HUES6 (cell line): ENCODE measurements around the gene ARFGAP3.

Experiments used
- H3K27ac ChIP-seq: 2 replicates; pipeline ENCODE4 v1.7.0; 2013; ENCODE audit warnings: low read depth, mild to moderate bottlenecking, low read length, inconsistent platforms
- H3K27me3 ChIP-seq: 2 replicates; pipeline ENCODE4 v1.6.1; 2013; ENCODE audit warnings: low read length; ENCODE audit not compliant: control insufficient read depth, insufficient read depth
- H3K36me3 ChIP-seq: 2 replicates; pipeline ENCODE4 v1.6.1; 2013; ENCODE audit warnings: low read length; ENCODE audit not compliant: control insufficient read depth, insufficient read depth
- H3K4me1 ChIP-seq: 2 replicates; pipeline ENCODE4 v1.6.1; 2013; ENCODE audit warnings: low read length; ENCODE audit not compliant: control insufficient read depth, insufficient read depth
- H3K4me3 ChIP-seq: 2 replicates; pipeline ENCODE4 v1.5.1; 2013; ENCODE audit warnings: low read depth, low read length
- H3K9ac ChIP-seq: one replicate; pipeline ENCODE4 v1.6.1; 2013; ENCODE audit warnings: mild to moderate bottlenecking, low read length
- H3K9me3 ChIP-seq: 2 replicates; pipeline ENCODE4 v1.6.1; 2013; ENCODE audit warnings: low read depth, low read length; ENCODE audit not compliant: control insufficient read depth, insufficient read depth

The ARFGAP3 gene, protein sequence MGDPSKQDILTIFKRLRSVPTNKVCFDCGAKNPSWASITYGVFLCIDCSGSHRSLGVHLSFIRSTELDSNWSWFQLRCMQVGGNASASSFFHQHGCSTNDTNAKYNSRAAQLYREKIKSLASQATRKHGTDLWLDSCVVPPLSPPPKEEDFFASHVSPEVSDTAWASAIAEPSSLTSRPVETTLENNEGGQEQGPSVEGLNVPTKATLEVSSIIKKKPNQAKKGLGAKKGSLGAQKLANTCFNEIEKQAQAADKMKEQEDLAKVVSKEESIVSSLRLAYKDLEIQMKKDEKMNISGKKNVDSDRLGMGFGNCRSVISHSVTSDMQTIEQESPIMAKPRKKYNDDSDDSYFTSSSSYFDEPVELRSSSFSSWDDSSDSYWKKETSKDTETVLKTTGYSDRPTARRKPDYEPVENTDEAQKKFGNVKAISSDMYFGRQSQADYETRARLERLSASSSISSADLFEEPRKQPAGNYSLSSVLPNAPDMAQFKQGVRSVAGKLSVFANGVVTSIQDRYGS

DNA sequence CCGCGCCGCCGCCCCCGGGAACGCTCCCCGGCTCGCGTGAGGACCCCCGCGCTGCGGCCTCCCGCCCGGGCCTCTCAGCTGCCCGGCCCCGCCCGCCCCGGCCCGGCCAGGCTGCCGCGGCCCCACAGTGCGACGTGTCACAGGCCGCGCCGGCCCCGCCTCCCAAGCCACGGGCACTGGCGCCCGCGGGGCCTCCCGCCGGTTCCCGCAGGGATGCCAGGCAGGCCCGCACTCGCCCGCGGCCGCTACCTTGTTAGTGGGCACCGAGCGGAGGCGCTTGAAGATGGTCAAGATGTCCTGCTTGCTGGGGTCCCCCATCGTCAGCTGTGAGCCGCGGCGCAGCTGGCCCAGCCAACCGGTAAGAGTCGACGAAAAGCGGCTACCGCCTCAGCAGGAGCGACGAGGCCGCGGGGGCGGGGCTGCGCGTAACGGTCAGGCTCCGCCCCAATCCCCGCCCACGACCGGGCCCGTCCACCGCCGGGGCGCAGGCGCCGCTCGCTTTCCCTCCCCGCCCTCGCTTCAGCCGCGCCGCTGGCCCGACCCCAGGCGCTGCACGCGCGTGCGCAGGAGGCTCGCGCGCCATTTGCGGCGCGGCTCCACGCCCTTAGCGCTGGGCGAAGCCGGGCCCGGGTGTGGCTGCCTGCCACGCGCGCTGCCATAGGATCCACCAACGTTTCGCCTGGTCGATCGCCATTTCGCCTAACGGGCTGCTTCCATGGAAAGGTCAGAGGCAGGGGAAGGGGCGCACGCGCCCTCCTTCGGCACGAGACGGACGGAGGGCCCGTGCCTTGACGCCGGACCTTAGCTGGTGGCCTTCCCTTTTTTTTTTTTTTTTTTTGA, at the start of gene ARFGAP3:
TSS of gene ARFGAP3 (minus strand) at position 409 of the 840 bp plus-strand sequence. CDS start at position 318, 91 bp downstream.
- peak within 1 kb of the TSS; percentile 90 for H3K4me3 ChIP-seq
- no peaks in the 10 kb centered on the region for H3K4me1 ChIP-seq
- peak within 1 kb of the TSS; percentile 60; the same call in 1 of the 2 replicates for H3K27ac ChIP-seq
- H3K9me3 ChIP-seq, result peaks cover 3% of the 10 kb centered on the region; the same call in 1 of the 2 replicates
- H3K27me3 ChIP-seq, result peaks cover 15% of the 10 kb centered on the region
- no peaks in the 10 kb centered on the region for H3K36me3 ChIP-seq
- H3K9ac ChIP-seq, result peak within 1 kb of the TSS; percentile 83

DNA sequence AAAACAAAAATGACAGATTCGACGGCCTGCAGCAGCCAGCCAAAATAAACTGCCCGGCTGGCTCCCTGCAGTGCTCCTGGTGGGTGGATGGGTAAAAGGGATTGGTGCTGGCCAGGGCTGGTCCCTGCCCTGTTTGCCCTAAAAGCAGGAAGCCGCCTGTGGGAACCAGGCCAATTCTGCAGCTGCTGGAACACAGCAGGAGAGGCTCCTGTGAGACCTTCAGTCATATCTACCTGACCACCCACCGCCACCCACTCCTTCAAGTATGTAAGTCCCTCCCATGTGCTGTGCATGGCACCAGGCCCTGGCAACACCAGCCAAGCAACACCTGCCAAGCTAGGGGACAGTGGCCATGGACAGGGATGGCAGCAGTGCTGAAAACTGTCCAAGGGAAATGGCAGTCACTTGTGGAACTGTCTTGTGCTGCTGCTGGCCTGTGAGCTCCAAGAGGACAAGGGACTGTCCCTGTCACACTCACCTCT, 48.7 kb upstream of the ARFGAP3 start:
- Histone ChIP-seq H3K36me3 (peaks cover 31% of the 10 kb centered on the region; the same call in 1 of the 2 replicates), H3K27ac (no peak overlapping the region), H3K9me3 (no peaks in the 10 kb centered on the region), H3K4me3 (no peak overlapping the region), H3K4me1 (peaks cover 4% of the 10 kb centered on the region; the same call in 1 of the 2 replicates), H3K27me3 (no peaks in the 10 kb centered on the region), H3K9ac (no peak overlapping the region)

DNA sequence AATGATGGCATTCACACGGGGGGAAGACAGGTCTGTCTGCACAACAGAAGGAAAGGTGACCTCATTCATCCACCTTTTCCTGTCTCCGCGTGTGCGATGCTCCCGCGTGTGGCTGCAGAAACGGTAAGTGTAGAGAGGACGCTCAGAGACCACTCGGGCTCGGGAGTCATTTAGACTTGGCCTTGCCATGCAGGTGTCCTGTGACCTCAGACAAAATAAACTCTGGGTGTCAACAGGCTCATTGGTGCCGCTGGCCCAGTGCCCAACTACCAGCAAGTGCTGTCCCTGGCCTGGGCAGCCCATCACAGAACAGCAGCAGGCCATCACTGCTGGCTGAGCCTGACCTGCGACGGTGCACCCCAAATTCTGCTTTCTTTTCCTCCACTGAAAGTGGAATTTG, 48.1 kb upstream of the ARFGAP3 start:
- Histone ChIP-seq H3K36me3 (peaks cover 28% of the 10 kb centered on the region; the same call in 1 of the 2 replicates), H3K27ac (no peak overlapping the region), H3K4me1 (peaks cover 4% of the 10 kb centered on the region; the same call in 1 of the 2 replicates), H3K4me3 (no peak overlapping the region), H3K9me3 (no peaks in the 10 kb centered on the region), H3K9ac (no peak overlapping the region), H3K27me3 (no peaks in the 10 kb centered on the region)

DNA sequence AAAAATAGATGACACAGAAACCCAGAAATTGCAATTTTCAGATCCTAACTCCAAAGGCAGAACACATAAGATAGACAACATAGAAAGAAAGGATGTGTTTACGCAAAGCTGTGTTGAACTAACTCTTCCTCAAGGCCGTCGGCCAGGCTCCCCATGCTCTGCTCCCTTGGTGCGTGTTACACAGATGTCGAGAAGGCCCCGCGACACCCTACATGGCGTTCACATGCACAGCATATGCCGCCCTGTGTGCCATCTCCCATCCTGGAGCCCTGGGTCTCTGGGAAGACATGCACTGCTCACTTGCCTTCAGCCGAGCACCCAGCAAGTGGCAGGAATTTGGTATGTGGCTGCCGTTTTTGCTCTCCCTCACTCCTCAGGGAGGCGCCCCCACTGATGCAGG, 47.0 kb upstream of the ARFGAP3 start:
- Histone ChIP-seq H3K27ac (no peak overlapping the region), H3K36me3 (peaks cover 17% of the 10 kb centered on the region; the same call in 1 of the 2 replicates), H3K9ac (no peak overlapping the region), H3K27me3 (no peaks in the 10 kb centered on the region), H3K9me3 (no peaks in the 10 kb centered on the region), H3K4me3 (no peak overlapping the region), H3K4me1 (peaks cover 4% of the 10 kb centered on the region; the same call in 1 of the 2 replicates)

DNA sequence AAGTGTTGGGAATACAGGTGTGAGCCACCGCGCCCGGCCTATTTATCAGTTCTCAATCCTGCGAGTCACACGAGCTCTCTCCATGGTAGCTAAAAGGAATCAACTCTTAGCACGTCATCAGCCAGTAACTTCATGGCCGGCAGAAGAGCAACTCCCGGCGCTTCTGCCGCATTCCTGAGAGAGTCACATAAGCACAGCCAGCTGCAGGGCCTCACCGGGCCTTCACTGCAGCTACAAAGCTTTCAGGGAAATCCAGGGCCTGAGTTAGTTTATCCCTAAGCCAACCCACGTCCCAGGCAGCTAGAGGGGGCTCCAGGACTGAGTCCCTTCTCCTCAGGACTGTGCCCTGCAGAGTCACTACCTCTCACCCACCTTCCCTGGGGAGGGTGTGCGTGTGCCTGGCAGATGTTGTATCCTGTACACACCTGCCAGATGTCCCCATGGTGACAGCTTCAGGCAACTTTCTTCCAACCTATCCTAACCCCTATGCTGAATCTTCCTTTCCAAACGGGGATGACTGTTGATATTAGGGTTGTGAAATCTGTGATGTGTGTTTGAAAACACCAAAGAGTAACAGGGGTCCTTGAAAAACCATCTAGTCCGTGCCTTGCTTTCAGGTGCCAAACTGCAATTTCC, 45.9 kb upstream of the ARFGAP3 start:
- H3K27me3 ChIP-seq, result no peaks in the 10 kb centered on the region
- H3K9me3 ChIP-seq, result no peaks in the 10 kb centered on the region
- H3K36me3 ChIP-seq, result peaks cover 17% of the 10 kb centered on the region; the same call in 1 of the 2 replicates
- no peak overlapping the region for H3K4me3 ChIP-seq
- H3K4me1 ChIP-seq, result peaks cover 10% of the 10 kb centered on the region; the same call in 1 of the 2 replicates
- H3K9ac ChIP-seq, result no peak overlapping the region
- H3K27ac ChIP-seq, result no peak overlapping the region

DNA sequence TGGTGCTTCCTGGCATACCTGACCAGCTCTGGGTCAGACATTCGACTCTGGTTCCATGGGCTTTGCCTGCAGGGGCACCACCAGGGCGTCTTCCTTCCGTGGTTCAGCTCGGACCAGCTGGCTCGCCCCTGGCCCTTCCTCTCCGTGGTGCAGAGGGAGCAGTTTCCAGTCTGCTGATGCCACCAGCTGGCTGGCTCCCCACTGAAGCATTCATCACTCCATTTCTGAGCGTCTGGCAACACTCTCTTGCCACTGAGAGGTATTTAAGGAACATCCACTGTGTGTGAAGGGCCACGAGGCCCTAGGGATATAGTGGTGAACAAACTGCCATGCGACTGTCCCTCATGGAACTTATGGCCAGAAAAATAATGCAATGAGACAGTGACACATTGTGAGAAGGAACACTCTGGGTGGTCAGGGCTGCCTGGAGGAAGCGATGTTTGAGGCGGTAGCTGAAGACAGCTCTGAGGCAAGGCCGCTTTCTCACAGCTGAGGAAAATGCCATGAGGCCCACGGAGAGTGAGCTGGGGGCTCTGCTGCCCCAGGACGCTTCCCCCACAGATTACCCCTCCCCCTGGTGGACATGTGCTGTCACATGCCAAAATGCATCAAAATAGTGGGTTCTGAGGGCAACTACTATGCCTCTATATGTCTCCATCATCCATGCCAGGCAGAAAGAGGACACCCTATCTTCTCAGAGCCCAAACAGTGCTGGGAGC, 44.9 kb upstream of the ARFGAP3 start:
- Histone ChIP-seq H3K9me3 (no peaks in the 10 kb centered on the region), H3K4me3 (no peak overlapping the region), H3K36me3 (peaks cover 10% of the 10 kb centered on the region; the same call in 1 of the 2 replicates), H3K9ac (no peak overlapping the region), H3K4me1 (peaks cover 10% of the 10 kb centered on the region; the same call in 1 of the 2 replicates), H3K27me3 (no peaks in the 10 kb centered on the region), H3K27ac (no peak overlapping the region)

DNA sequence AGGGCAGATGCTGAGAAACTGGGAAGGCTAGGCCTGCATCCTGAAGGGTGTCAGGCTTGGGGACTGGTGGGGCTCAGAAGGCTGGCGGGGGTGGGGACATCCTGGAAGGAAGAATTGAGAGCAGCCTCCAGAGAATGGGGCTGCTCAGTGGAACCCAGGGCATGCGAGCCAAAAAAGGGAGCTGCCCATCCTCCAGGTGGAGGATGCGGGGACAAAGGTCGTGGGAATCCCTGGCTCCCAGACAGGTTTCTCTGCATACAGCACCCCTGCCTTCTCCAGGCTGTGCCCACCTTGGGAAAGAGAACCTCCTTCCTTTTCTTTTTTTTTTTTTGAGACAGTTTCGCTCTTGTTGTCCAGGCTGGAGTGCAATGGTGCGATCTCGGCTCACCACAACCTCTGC, 40.9 kb upstream of the ARFGAP3 start:
- no peaks in the 10 kb centered on the region for H3K27me3 ChIP-seq
- H3K27ac ChIP-seq, result no peak overlapping the region
- H3K4me3 ChIP-seq, result no peak overlapping the region
- peaks cover 16% of the 10 kb centered on the region for H3K36me3 ChIP-seq
- H3K9me3 ChIP-seq, result no peaks in the 10 kb centered on the region
- peaks cover 16% of the 10 kb centered on the region; the same call in 1 of the 2 replicates for H3K4me1 ChIP-seq
- H3K9ac ChIP-seq, result no peak overlapping the region

DNA sequence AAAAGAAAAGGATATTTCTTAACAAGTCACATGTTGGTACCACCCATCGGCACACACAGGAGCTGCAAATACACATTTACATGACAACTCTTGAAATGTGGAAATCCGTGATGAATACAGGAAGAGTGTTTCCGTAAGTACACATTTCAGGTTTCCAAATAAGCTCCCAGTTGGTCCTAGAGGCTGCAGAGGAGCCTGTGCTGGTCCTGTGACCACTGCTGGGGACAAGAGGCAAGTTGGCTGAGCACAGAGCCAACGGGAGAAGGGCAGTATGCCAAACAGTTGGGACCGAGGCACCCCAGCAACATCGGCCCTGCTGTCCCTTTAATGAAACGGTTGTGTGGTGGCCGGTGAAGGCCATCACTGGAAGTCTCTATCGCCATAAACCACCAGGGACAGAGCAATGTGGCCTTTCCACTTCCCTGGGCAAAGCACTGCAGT, 38.5 kb upstream of the ARFGAP3 start:
- Histone ChIP-seq H3K9ac (no peak overlapping the region), H3K27ac (no peak overlapping the region), H3K4me3 (no peak overlapping the region), H3K27me3 (no peaks in the 10 kb centered on the region), H3K9me3 (no peaks in the 10 kb centered on the region), H3K36me3 (peaks cover 22% of the 10 kb centered on the region), H3K4me1 (peaks cover 16% of the 10 kb centered on the region; the same call in 1 of the 2 replicates)

DNA sequence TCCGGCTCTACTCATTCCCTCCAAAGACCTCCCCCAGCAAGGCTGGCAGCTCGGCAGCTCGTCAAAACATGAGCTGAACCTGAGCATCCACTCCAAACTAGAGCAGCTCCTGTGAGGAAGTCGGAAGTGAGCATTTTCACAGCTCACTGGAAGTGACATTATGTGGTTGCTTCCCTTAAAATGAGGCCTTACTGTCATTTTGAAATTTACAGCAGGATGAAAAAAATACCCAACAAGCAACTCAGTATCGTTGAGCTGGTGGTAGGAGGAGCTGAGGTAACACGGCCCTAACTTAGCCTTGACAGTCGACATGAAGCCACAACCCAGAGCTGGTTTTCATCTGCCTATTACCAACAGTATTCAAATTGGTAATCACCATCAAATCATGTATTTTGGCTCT, 38.0 kb upstream of the ARFGAP3 start:
- H3K27ac ChIP-seq, result no peak overlapping the region
- peaks cover 23% of the 10 kb centered on the region for H3K36me3 ChIP-seq
- no peak overlapping the region for H3K9ac ChIP-seq
- H3K27me3 ChIP-seq, result no peaks in the 10 kb centered on the region
- no peak overlapping the region for H3K4me3 ChIP-seq
- peaks cover 16% of the 10 kb centered on the region; the same call in 1 of the 2 replicates for H3K4me1 ChIP-seq
- no peaks in the 10 kb centered on the region for H3K9me3 ChIP-seq
